NCI-H2107 treated with DMSO at 0.1 percent for 48 hours (cell line): Measurements from ENCODE around the gene CNIH2.
"Not testable (repeated sequence)": the region's sequence is repeated elsewhere in the genome, so short reads cannot be mapped to it uniquely, and the experiment has no call there.

Experiments
- DNase-seq: peaks from one replicate; lab custom pipeline; 2025; ENCODE audit not compliant: unreplicated experiment; lab: John Stamatoyannopoulos, UW

The CNIH2 gene

GRCh38 chr11:66313321-66314185 is 35.6 kb downstream of the CNIH2 start:
- no peak for DNase-seq

GRCh38 chr11:66314186-66314501 is 36.2 kb downstream of the CNIH2 start:
- no peak for DNase-seq

- DNase-seq: no peak
Measured at GRCh38 chr11:66314561-66315497, 36.9 kb downstream of the CNIH2 start.

- DNase-seq: no peak
Measured at GRCh38 chr11:66315498-66315885, 37.5 kb downstream of the CNIH2 start.

GRCh38 chr11:66315921-66316811 is 38.2 kb downstream of the CNIH2 start:
- DNase-seq: no peak

- DNase-seq: no peak
Measured at GRCh38 chr11:66316849-66317251, 38.9 kb downstream of the CNIH2 start, which contains the start of gene CD248. TSS of gene CD248 (minus strand) at chr11:66317044. CDS start at chr11:66317027, 17 bp downstream.

DNA sequence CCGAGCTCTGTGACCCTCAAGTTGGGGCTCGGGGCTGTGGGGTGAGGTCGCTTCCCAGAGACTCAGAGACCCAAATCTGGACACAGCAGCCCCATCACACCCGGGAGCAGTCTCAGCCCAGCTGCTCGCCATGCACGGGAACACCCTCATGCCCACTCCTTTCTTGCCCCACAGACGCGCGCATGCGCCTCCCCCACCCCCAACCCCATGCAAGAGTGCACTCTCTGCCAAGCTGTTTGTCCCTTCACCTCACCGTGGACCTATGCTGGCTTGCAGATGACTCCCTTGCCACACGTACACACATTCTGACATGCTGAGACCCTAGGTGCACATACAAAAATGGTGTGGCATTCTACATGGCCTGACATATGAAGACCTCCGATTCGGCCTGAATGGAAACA is 39.3 kb downstream of the CNIH2 start:
- no peak for DNase-seq

- DNase-seq: no peak
Measured at GRCh38 chr11:66317723-66318599, 40.0 kb downstream of the CNIH2 start.

DNA sequence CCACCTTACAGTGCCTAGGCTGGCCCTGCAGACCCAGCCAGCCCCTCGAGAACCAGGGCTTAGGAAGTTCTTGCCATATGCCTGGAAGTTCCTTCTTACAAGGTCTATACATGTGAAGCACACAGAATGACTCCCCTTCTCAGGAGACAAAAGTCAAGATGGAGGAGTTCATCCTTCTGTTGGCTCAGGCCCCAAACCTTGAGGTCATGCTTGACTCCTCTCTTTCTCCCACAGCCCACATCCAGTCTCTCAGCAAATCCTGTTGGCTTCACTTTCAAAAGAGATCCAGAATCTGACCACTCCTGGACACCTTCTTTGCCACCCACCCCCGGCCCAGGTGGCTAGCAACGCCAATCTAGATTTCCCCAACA is 40.6 kb downstream of the CNIH2 start:
- no peak for DNase-seq

GRCh38 chr11:66320289-66320688 is 42.3 kb downstream of the CNIH2 start:
- not testable (repeated sequence) for DNase-seq

GRCh38 chr11:66320748-66321147 is 42.8 kb downstream of the CNIH2 start:
- not testable (repeated sequence) for DNase-seq

- DNase-seq: no peak
Measured at GRCh38 chr11:66321606-66322005, 43.6 kb downstream of the CNIH2 start.

GRCh38 chr11:66322732-66323427 is 44.9 kb downstream of the CNIH2 start:
- no peak for DNase-seq

- no peak for DNase-seq
Measured at GRCh38 chr11:66323684-66324083, 45.7 kb downstream of the CNIH2 start.

DNA sequence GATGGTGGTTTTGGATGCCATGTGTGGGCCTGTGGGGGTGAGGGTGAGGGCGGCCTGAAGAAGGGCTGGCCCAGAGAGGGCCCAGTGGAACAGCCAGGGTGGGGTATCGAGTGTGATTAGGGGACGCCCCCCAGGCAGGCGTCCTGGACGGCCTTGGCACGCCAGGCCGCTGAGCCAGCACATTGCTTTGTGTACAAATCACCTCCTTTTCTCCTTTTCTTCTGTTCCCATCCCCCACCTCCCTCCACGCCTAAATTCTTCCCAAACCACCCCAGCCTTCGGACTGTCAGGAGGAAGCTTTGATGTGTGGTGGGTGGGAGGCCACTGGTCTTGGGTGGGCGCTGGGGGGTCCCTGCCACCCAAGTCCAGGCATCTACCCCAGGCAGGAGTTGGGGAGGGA is 46.7 kb downstream of the CNIH2 start:
- no peak for DNase-seq

DNA sequence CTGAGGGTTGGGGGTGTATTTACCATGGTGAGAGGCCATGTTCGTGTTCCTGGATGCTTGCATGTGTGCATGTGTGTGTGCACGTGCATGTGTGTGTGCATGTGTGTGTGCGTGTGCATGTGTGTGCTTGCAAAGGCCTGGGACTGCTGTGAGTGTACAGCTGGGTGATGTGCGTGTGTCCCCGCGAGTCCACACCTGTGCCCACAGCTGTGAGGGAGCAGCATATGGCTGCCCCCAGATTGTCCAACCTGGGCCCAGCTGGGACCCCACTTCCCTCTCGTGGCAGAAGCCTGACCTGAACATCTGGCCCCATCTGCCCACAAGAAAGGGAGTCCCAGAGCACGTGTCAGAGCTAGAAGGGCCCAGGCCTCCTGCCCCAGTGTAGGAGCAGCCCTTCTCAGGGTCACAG is 47.3 kb downstream of the CNIH2 start:
- DNase-seq: no peak

GRCh38 chr11:66326261-66327111 is 48.5 kb downstream of the CNIH2 start:
- no peak for DNase-seq
